HG03457 (cell line): ENCODE data around the gene HOMER1.

Experiments
- ATAC-seq: cut with Tn5 transposase; IDR thresholded peaks from one replicate; pipeline ENCODE4 v1.9.1; 2021; ENCODE audit warnings: moderate number of reproducible peaks; ENCODE audit not compliant: unreplicated experiment

Gene HOMER1

DNA sequence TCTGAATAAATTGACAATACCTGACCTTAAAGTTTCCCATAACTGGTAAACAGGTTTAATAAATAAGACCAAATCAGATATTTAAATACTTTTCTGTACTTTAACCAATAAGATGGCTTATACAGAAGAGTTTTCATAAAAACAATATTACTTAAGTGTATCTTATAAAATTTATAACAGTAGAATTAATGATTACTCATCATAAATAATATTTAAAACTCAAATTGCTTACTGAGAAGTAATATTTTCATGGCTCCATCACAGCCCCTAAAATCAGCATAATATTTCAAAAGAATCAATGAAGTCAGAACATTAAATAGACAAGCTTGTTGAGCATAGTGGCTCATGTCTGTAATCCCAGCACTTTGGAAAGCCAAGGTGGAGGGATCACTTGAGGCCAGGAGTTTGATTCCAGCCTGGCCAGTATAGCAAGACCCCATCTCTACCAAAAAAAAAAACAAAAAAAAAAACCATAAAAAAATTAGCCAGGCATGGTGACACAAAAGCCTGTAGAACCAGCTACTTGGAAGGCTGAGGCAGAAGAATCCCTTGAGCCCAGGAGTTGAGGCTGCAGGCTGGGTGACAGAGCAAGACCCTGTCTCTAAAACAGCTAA lies 23.5 kb downstream of the HOMER1 start:
- ATAC-seq, result no peak

GRCh38 chr5:79489773-79490172 lies 24.2 kb downstream of the HOMER1 start:
- ATAC-seq, result no peak

DNA sequence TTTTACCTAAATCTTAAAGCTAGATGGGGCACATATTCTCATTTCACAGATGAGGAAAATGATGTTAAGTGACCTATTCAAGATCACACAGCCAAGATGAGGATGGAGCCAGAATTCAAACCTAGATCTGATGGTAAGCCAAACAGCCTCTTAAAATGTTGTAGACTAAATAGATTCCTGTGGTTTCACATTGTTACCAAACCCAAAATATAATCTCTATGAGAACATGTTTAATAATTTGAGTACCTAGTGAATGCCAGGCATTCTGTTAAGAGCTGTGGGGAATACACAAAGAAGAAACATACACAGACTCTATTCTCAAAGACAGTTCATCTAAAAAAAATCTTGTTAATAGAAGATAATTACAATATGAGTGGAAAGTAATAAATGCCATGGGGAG lies 25.2 kb downstream of the HOMER1 start:
- ATAC-seq, result no peak

- ATAC-seq, result no peak
These were observed 25.9 kb downstream of the HOMER1 start for GRCh38 chr5:79488058-79488457.

DNA sequence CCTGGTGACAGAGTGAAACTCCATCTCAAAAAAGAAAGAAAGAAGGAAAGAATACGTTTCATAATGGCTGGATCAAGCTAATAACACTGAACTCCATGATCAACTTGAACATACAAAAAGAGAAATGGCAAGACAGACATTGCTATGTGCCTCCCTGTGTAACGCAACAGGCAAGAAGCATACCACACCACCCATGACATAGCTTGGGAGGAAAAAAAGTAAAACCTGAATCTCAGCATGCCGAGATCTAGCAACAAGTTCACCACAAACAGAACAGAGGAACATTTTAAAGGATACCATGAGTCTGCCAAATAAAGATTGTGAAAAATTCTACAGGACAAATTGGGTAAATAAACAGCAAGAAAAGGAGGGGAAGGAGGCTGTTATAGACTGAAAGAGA lies 26.7 kb downstream of the HOMER1 start:
- ATAC-seq, result no peak

GRCh38 chr5:79486116-79486515 lies 27.8 kb downstream of the HOMER1 start:
- ATAC-seq, result no peak

- no peak for ATAC-seq
These were observed 29.2 kb downstream of the HOMER1 start for GRCh38 chr5:79484731-79485130.

- ATAC-seq, result no peak
These were observed 32.4 kb downstream of the HOMER1 start for GRCh38 chr5:79481574-79481973.

DNA sequence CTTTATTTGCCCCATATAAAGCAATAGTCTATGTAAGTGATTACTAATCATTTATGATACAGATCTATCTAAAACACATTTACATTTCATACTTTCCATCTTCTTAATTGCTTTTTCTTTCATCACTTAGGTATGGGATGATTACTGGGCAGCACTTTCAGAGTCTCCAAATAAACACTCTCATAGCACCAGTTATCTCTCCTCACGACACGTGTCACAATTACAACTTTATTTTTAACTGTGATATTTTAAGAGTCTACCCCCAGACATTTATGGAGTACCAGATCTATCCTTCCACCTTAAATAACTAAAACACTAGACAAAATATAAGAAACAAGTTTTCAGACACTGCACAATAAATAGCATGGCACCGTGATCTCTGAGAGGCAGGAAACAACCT lies 32.9 kb downstream of the HOMER1 start:
- ATAC-seq, result no peak

DNA sequence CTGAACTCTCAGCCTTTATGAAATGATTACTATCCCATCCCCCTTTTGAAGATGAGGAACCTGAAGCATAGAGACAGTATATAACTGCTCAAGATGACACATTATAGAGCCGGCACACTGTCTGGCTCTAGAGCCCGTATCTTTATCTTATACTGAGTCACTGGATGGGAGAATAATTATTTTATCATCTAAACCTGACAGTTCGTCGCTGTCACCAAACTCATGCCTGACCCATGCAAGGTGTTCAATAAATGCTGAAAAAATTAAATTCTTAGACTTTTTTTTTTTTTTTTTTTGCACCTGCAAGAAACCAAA lies 38.8 kb downstream of the HOMER1 start:
- no peak for ATAC-seq

DNA sequence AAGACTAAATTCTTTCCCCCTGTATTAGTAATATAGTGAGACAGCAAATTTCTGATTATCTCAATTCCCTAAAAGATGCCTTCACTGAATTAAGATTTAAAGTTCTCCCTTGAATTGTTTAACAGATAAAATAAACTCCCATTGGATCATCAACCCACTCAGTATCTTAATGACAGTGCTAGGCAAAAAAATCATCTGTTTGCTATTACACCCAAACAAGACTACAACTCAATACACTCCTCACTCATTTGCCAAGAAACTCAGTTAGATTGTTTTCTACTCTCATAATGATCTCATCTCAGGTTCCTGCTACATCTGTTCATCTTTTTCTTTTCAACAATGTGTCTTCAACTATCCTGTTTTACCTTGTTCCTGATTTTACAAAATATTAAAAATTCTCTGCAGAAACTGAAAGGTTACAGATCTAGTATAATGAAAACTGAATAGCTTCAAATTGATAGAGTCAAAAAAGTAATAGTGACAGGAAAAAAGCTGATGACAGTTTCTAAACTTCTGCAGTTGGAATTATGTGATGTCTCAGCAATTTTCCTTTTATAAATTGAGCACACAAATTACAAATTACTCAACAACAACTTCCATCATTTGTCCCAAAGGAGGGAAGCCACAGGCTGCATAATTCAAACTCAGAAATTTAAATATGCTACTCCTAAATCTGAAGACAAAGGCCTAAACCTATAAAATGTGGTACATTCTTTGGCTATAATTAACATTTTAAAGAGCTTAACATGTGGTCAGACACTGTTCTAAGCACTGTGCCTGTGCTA lies 39.4 kb downstream of the HOMER1 start:
- no peak for ATAC-seq

DNA sequence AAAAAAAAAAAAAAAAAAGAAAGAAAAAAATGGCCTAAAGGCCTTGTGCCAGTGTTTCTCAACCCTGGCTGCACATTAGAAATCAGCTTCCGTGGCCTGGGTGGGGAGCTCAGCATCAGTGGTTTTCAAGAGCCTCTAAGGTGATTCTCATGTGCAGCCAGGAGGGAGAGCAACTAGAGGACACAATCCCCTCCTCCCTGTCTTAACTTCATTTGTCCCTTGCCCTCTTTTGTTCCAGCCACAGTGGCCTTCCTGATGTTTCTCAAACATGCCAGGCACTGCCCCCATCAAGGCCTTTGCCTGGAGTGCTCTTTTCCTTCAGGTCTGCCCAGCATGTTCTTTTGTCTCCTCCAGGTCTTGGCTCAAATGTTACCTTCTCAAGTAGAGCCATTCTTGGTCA lies 42.4 kb downstream of the HOMER1 start:
- ATAC-seq, result no peak

DNA sequence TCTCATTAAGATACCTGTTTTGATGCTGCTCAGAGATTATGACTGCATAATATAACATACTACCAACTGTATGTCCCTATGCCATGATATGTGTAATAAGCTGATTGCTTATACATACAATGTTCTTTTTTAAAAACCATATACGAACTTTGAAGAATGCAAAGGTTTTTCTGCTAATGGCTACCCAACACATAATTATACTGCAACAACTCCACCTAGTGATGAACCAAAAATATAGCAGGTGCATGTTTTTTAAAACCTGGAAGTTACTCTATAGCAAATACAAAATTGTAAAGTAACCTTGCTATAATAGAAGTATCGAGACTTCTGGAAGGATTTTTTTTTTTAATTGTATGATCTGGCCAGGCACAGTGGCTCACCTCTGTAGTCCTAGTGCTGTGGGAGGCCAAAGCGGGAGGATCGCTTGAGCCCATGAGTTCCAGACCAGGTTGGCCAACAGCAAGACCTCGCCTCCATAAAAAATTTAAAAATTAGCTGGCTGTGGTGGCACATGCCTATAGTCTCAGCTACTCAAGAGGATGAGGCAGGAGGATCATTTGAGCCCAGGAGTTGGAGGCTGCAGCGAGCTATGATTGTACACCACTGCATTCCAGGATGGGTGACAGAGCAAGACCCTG lies 49.1 kb downstream of the HOMER1 start:
- ATAC-seq, result no peak

- no peak for ATAC-seq
These were observed 49.7 kb downstream of the HOMER1 start for GRCh38 chr5:79464278-79464677.

DNA sequence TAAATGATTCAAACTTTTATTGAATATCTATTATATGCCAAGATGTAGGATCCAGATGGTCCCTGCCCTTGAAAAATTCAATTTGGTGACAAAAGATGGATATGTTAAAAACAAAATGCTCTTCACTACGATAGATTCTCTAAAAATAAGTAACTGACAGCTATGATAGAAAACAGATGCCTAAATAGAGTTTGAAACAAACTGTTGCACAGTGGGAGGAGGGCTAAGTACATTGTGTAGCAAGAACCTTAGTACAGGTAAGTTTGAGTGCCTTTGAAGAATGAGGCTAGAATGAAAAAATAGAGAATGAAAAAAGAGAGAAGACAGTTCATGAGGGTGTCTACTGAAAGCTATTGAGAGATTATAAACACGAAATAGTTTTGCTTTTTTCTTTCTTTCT lies 54.3 kb downstream of the HOMER1 start:
- no peak for ATAC-seq

DNA sequence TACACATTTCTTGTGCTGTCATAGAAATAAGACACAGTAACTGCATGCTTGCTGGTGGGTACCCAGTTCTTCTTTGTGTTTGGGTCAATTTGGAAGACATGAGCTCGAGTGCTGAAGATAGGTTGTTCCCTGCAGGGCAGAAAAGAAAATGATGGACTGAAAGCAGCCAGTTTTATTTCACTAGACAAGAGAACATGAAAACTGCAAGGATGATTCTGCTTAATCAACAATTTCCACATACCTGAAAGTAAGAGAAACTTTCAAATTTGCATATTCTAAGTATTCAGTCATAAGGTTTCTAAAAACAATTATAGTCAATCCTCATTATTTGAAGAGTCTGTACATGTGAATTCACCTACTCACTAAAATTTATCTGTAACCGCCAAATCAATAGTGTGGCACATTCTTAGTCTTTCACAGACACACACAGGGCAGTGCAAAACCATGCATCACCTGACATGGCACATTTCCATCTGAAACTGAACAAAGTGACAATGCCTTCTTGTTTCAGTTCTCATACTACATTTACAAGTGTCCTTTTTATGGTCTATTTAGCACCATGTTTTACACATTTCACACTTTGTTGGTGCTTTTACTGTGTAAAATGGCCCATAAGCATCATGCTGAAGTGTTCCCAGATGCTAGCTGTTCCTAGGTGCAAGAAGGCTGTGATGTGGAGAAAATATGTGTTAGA lies 56.9 kb downstream of the HOMER1 start:
- ATAC-seq, result peak; percentile 79

- no peak for ATAC-seq
These were observed 57.5 kb downstream of the HOMER1 start for GRCh38 chr5:79456400-79456799.

GRCh38 chr5:79454043-79454442 lies 59.9 kb downstream of the HOMER1 start:
- ATAC-seq, result no peak

DNA sequence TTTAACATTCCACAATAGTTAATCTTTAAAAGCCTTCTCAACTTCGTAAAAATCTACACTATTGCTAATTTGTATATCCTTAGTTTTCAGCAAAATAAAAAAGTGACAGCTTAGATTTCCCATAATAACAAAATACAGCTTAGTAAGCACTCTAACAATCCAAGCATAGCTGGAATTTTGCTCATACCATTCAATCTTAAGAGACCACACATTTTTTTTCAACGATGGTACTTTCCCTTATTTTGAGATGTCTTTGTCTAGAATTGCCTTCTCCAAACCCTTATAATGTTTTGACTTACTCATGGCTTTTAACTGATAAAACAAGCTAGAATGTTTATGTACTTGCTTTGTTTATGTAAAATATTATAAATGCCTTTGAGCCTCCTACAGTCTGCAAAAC lies 65.6 kb downstream of the HOMER1 start:
- no peak for ATAC-seq

DNA sequence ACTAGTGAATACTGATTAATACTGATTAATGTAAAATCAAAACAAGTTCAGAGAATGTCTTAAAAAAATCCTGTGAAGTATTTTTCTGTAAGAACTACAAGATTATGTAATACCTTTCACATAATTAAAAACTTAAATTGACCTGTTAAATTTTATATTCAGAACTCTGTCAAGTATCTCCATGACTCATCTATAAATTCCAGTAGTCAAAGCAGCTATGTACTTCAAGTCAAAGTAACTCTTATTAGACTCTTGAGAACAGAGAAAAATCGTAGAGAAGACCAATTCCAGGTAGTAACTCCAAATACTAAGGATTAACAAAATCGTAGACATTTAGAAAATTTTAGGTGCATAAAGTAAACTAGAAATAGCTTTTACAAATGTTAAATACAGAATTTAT lies 77.1 kb downstream of the HOMER1 start:
- ATAC-seq, result no peak

DNA sequence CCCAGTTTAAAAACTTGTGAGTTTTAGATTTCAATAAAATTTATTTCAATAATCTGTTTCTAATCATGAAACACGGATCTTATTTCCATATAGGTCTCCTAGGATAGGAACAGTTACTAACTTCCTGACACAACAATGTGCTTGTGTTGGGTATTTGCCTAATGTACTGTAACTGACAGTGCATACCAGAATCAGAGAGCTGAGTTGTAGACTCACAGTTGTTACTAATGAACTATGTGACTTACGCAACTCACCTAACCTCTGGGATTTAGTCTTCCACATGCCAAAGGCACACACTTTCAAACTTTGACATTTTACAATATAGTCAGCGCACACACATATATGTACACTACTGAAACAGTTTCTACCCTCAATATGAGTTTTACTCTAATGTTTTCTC lies 77.7 kb downstream of the HOMER1 start:
- no peak for ATAC-seq

DNA sequence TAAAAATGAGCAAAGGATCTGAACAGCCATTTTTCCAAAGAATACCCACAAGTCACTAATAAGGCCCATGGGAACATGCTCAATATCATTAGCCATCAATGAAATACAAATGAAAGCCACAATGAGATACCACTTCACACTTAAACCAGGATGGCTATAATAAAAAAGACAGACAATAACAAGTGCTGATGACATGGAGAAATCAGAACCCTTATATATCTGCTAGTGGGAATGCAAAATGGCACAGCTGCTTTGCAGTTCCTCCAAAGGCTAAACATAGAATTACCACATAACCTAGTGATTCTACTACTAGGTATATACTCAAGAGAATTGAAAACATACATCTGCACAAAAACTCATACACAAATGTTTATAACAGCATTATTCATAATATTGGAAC lies 83.7 kb downstream of the HOMER1 start:
- no peak for ATAC-seq
